A549 (cell line): ENCODE measurements around the gene KCNJ6.

Experiments used
- ATOH8 ChIP-seq: fragments of 250-450 bp; sonication (Bioruptor Pico); IDR thresholded peaks from 2 replicates; pipeline ENCODE4 v1.5.0; 2020; ENCODE audit warnings: low read depth, mild to moderate bottlenecking, moderate library complexity
- RAD21 ChIP-seq, 2 experiments: fragments of >200 bp in 1 of 2; sonication (Bioruptor Twin) in 1 of 2; formaldehyde crosslinking in 1 of 2; IDR thresholded peaks in 1 of 2; conservative IDR thresholded peaks in 1 of 2; 2 replicates in 1 of 2; 3 replicates in 1 of 2; pipeline ENCODE4 v1.6.1; 2012 to 2018; ENCODE audit warnings: inconsistent platforms in 1 of 2

GRCh38 chr21:37688952-37689659, 227.2 kb downstream of the KCNJ6 start:
- TF ChIP-seq RAD21 (conservative IDR thresholded peaks at IDR 0.05 in 1 of 2, IDR thresholded peaks at IDR 0.05 in 1 of 2) = no peak
- no peak for TF ChIP-seq ATOH8 (CRISPR knock-in tag)
